ENCODE results near the gene FSTL4.

Gene FSTL4

GRCh38 chr5:133627180-133627579 lies 14.8 kb upstream of the FSTL4 start:
- ATAC-seq: no peak
- TF ChIP-seq ISL1 (CRISPR knock-in tag; IDR thresholded peaks at IDR 0.05) (no peak), CREB5 (CRISPR knock-in tag; IDR thresholded peaks at IDR 0.05; ENCODE audit: low read depth) (no peak), OSR1 (CRISPR knock-in tag; IDR thresholded peaks at IDR 0.05) (no peak), POU6F1 (CRISPR knock-in tag; IDR thresholded peaks at IDR 0.05; ENCODE audit: borderline replicate concordance, low read depth) (no peak), ZNF565 (CRISPR knock-in tag; conservative IDR thresholded peaks at IDR 0.05; ENCODE audit: low read depth) (no peak), CSRNP3 (CRISPR knock-in tag; IDR thresholded peaks at IDR 0.05) (no peak), RARB (CRISPR knock-in tag; IDR thresholded peaks at IDR 0.05) (no peak), TCF4 (CRISPR knock-in tag; IDR thresholded peaks at IDR 0.05; ENCODE audit: borderline replicate concordance) (no peak), SNAI2 (CRISPR knock-in tag; IDR thresholded peaks at IDR 0.05) (no peak), TOX (CRISPR knock-in tag; IDR thresholded peaks at IDR 0.05; ENCODE audit: borderline replicate concordance) (no peak), ZNF8 (CRISPR knock-in tag; IDR thresholded peaks at IDR 0.05) (no peak)

GRCh38 chr5:133624316-133624715 lies 12.0 kb upstream of the FSTL4 start:
- TF ChIP-seq ZNF8 (CRISPR knock-in tag; IDR thresholded peaks at IDR 0.05) (no peak), PPARA (CRISPR knock-in tag; IDR thresholded peaks at IDR 0.05; ENCODE audit: borderline replicate concordance) (no peak), ZNF565 (CRISPR knock-in tag; conservative IDR thresholded peaks at IDR 0.05; ENCODE audit: low read depth) (no peak), ZFP30 (CRISPR knock-in tag; IDR thresholded peaks at IDR 0.05) (no peak), ZC3H10 (CRISPR knock-in tag; IDR thresholded peaks at IDR 0.05) (no peak), ZNF70 (CRISPR knock-in tag; IDR thresholded peaks at IDR 0.05) (no peak), ZFP3 (CRISPR knock-in tag; IDR thresholded peaks at IDR 0.05) (no peak), SNAI2 (CRISPR knock-in tag; IDR thresholded peaks at IDR 0.05) (no peak), GLIS3 (CRISPR knock-in tag; IDR thresholded peaks at IDR 0.05) (no peak), TOX (CRISPR knock-in tag; IDR thresholded peaks at IDR 0.05; ENCODE audit: borderline replicate concordance) (no peak), ARNTL (CRISPR knock-in tag; IDR thresholded peaks at IDR 0.05; ENCODE audit: borderline replicate concordance, low read depth) (no peak), POU6F1 (CRISPR knock-in tag; IDR thresholded peaks at IDR 0.05; ENCODE audit: borderline replicate concordance, low read depth) (no peak), ESRRG (CRISPR knock-in tag; IDR thresholded peaks at IDR 0.05) (no peak), RARB (CRISPR knock-in tag; IDR thresholded peaks at IDR 0.05) (no peak), ISL1 (CRISPR knock-in tag; IDR thresholded peaks at IDR 0.05) (no peak), PATZ1 (CRISPR knock-in tag; IDR thresholded peaks at IDR 0.05; ENCODE audit: borderline replicate concordance) (no peak)
- no peak for ATAC-seq

- no peak for ATAC-seq
- TF ChIP-seq ZNF8 (CRISPR knock-in tag; IDR thresholded peaks at IDR 0.05) (no peak), CSDC2 (CRISPR knock-in tag; IDR thresholded peaks at IDR 0.05) (no peak), RARB (CRISPR knock-in tag; IDR thresholded peaks at IDR 0.05) (no peak), TSHZ2 (CRISPR knock-in tag; IDR thresholded peaks at IDR 0.05) (no peak), OSR1 (CRISPR knock-in tag; IDR thresholded peaks at IDR 0.05) (no peak), ESRRG (CRISPR knock-in tag; IDR thresholded peaks at IDR 0.05) (no peak), PATZ1 (CRISPR knock-in tag; IDR thresholded peaks at IDR 0.05; ENCODE audit: borderline replicate concordance) (no peak), SNAI2 (CRISPR knock-in tag; IDR thresholded peaks at IDR 0.05) (no peak), CREB5 (CRISPR knock-in tag; IDR thresholded peaks at IDR 0.05; ENCODE audit: low read depth) (no peak), BACH2 (CRISPR knock-in tag; IDR thresholded peaks at IDR 0.05; ENCODE audit: borderline replicate concordance) (no peak), PPARA (CRISPR knock-in tag; IDR thresholded peaks at IDR 0.05; ENCODE audit: borderline replicate concordance) (no peak), ISL1 (CRISPR knock-in tag; IDR thresholded peaks at IDR 0.05) (no peak)
Observed at GRCh38 chr5:133618141-133618540, 5.8 kb upstream of the FSTL4 start.
